AG10803 (cell line): ENCODE results near the gene FBL.
"Not testable (repeated sequence)": the region's sequence is repeated elsewhere in the genome, so short reads cannot be mapped to it uniquely, and the experiment has no call there.

ENCODE experiments used
- DNase-seq: peaks from one replicate; pipeline ENCODE4 v3.0.0; 2010; ENCODE audit warnings: low read depth
- H3K4me3 ChIP-seq: 2 replicates; pipeline ENCODE4 v1.5.1; 2011; ENCODE audit warnings: mild to moderate bottlenecking, low read length, control low read depth
- CTCF ChIP-seq: conservative IDR thresholded peaks from 2 replicates; pipeline ENCODE4 v1.5.1; 2011; ENCODE audit warnings: mild to moderate bottlenecking, low read length, control low read depth, inconsistent platforms

Gene FBL

GRCh38 chr19:39845933-39846677, at the start of gene FBL:
Gene FBL, minus strand, starts transcription at chr19:39846379. Its CDS starts 79 bp downstream, at chr19:39846300.
- TF ChIP-seq CTCF: no peak
- peak; percentile 87 for DNase-seq
- H3K4me3 ChIP-seq: peak within 1 kb of the TSS; percentile 91

DNA sequence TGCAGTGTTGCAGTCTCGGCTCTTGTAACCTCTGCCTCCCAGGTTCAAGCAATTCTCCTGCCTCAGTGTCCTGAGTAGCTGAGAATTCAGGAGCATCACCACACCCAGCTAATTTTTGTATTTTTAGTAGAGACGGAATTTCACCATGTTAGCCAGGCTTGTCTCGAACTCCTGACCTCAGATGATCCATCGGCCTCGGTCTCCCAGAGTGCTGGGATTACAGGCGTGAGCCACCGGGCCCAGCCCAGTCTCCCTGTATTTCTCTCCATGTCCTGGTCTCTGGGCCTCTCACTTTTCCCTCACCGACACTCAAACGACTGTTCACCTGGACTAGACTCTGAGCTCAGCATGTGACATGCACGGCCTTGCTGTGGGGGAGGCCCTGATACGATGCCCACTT, 48.9 kb upstream of the FBL start:
- not testable (repeated sequence) for H3K4me3 ChIP-seq, DNase-seq

DNA sequence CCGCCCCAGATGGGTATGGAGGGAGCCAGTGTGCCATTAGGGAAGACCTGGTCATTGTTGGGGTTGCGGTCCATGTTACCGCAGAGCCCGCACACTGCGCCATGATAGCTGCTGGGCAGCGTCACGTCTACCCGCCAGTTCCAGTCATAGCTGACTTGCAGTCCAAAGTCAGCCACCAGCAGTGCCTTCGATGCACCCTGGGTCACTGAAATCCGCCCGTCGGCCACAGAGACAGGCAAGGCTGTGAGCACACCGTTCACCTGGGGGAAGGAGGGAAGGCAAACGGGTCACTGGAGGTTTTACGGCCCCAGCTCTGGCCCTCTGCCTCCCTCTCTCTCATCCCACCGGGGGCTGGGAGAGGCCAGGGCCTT, 48.0 kb upstream of the FBL start:
- not testable (repeated sequence) for DNase-seq, H3K4me3 ChIP-seq

DNA sequence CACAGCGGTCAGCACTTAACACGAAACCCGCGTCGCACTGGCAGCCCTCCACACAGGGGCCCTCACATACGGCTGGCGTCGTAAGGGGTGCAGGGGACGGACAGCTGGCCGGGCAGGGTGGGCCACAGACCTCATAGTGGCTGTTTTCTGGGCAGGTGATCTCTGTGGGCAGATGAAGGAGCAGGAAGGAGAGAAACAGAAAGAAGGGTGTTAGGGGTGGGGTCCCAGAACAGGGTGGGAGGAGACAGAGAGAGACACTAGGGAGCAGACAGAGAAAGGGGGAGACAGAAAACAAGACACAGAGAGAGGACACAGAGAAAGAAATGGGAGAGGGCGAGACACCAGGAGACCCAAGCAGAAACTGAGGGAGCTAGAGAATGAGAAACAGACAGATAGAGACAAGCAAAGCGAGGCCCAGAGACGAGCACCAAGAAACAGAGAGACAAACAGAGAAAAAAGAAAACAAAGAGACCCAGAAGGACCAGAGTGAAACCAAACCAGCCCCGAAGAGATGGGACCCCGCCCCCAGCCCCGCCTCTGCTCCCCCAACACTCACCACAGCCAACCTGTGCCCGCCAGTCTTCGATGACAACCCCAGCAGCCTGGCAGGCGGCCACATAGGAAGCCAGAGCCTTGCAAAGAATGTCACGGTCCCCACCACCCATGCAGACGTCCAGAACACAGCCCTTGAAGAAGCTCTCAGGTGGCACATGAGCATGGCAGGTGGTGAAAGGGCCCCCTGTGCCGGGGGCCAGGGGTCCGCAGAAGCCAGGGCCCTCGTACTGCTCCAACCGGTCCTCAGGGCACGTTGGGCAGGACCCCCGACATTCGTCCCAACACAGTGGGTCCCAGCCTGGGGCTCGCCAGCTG, 47.4 kb upstream of the FBL start:
- DNase-seq: not testable (repeated sequence)

DNA sequence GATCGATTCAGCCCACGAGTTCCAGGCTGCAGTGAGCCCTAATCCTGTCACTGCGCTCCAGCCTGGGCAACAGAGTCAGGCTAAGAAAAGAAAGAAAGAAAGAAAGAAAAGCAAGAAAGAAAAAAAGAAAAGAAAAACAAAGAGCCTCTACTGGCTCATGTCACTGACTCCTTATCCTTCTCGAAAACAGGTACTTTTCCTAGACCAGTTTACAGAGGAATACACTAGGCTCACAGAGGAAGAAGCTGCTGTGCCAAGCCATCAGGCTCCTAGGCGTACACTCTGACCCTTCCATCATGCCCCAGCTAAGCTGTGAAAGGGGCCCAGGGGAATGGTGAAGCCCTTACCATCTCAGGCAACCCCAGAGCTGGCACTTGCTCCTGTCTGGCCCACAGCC, 46.3 kb upstream of the FBL start:
- H3K4me3 ChIP-seq, DNase-seq: not testable (repeated sequence)

More for the DNA sequence above, 47.4 kb upstream of the FBL start:
- H3K4me3 ChIP-seq: not testable (repeated sequence)

DNA sequence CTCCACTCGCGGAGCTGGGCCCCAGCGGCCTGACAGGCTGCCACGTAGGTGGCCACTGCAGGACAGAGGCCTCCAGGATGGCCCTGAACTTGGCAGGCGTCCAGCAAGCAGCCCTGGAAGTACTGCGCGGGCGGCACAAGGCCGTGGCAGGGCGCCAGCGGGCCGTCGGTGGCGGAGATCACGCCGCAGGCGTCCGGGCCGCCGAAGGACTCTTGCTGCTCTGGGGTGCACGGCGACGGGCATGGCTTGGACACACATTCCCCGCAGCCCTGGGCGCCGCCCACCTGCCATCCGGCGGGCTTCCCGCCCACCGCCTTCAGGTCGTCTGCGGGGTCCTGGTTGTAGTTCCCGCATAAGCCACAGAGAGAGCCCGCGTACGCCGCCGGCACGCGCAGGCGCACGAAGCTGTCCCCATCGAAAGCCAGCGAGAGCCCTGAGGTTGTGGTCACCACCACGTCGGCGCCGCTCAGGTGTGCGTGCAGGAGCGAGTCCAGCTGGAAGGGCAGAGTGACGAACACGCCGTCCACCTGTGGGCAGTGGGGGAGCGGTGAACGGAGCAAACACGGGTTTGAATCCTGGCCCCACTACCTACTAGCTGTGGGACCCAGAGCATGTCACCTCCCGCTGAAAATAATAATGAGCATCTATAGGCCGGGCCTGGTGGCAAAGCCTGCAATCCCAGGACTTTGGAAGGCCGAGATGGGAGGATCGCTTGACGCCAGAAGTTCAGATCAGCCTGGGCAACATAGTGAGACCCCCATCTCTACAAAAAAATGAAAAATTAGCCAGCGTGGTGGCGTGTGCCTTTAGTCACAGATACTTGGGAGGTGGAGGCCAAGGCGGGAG, 45.7 kb upstream of the FBL start:
- not testable (repeated sequence) for H3K4me3 ChIP-seq, DNase-seq

DNA sequence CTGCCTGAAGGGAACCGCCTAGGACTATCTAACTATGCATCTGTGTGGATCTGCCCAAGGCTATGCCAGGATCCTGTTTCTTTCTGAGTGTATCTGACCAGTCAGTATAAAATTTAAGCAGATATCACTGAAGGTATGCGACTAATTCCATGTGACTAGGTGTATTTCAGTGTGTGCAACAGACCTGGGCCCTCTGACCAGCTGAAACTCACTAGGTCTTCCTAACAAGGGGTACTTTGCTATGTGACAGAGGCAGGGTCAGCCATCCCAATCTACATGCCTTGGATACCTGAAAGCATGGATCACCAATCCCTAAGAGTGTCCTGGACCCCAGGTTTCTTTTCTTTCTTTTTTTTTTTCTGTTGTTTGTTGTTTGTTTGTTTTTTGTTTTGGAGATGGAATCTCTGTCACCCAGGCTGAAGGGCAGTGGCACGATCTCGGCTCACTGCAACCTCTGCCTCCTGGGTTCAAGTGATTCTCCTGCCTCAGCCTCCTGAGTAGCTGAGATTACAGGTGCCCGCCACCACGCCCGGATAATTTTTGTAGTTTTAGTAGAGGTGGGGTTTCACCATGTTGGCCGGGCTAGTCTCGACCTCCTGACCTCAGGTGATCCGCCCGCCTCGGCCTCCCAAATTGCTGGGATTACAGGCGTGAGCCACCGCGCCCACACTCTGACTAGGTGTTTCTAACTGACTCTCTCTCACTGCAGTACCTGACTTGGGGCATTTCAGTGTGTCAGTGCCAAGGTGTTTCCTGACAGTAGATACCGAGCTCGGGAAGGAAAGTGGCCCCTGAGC, 44.8 kb upstream of the FBL start:
- no peak overlapping the region for H3K4me3 ChIP-seq
- no peak for TF ChIP-seq CTCF
- no peak for DNase-seq

GRCh38 chr19:39889872-39890754, 43.9 kb upstream of the FBL start:
- DNase-seq, H3K4me3 ChIP-seq: not testable (repeated sequence)

GRCh38 chr19:39887456-39887951, 41.3 kb upstream of the FBL start:
- DNase-seq: not testable (repeated sequence)

DNA sequence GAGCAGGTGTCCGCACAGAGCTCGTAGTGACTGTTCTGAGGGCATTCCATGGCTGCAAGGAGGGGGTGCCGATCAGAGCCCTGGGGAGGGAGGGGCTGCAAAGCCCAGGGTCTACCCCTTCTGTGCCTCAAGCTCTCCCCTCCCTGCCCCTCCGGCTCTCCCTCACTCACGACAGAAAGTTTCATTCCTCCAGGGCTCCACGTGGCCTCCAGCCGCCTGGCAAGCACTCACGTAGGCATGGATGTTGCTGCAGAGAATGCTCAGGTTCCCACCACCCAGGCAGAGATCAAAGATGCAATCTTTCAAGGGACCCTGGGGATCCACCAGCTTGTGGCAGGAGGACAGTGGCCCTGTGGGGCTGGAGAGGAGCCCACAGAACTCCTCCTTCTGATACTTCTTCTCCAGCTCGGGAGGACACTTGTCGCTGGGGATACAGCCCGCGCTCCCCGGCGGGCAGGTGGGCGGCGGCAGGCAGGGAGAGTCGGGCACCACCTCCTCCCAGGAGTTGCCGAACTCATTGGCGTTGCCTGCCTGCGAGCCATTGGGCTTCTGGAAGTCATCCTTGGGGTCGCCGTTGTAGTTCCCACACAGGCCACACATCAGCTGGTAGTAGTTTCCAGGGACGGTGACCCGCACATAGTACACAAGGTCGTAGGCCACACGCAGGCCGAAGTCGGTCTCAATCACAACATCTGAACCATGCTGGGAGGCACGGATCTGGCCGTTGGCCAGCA, 39.8 kb upstream of the FBL start:
- DNase-seq: not testable (repeated sequence)

More at GRCh38 chr19:39887456-39887951, 41.3 kb upstream of the FBL start:
- H3K4me3 ChIP-seq: not testable (repeated sequence)

GRCh38 chr19:39884721-39885120, 38.5 kb upstream of the FBL start:
- H3K4me3 ChIP-seq, DNase-seq: not testable (repeated sequence)

More for the DNA sequence above, 39.8 kb upstream of the FBL start:
- not testable (repeated sequence) for H3K4me3 ChIP-seq

GRCh38 chr19:39882645-39883044, 36.5 kb upstream of the FBL start:
- not testable (repeated sequence) for DNase-seq, H3K4me3 ChIP-seq

- not testable (repeated sequence) for DNase-seq, H3K4me3 ChIP-seq
Observed at GRCh38 chr19:39881495-39882110, 35.4 kb upstream of the FBL start.

- DNase-seq, H3K4me3 ChIP-seq: not testable (repeated sequence)
Observed at GRCh38 chr19:39880241-39880640, 34.1 kb upstream of the FBL start.
